Panc1 (cell line): Measurements from ENCODE around the gene TMEM100. TPM values are rescaled to one million over a fixed set of nuclear protein-coding genes. Genes with fewer than 3 reads are reported as not detected.
"Not testable (repeated sequence)": the region's sequence is repeated elsewhere in the genome, so short reads cannot be mapped to it uniquely, and the experiment has no call there.

ENCODE experiments used
- ATAC-seq: fragments of 200-7000 bp; cut with Tn5 transposase; 2 replicates; pipeline ENCODE4 v1.9.1; 2020; ENCODE audit warnings: mild to moderate bottlenecking, moderate library complexity
- BruUV-seq: library from RNA; stranded (reverse); fragments of 400-500 nt; replicated peaks from 2 replicates; lab custom pipeline; 2021; lab: Mats Ljungman, UMichigan
- CTCF ChIA-PET: fragments of 300-600 bp; sonication (Branson Sonifier 250); formaldehyde crosslinking; loops from one replicate; lab custom pipeline; 2022; ENCODE audit warnings: antibody characterized with exemption; lab: Charles Lee
- POLR2A ChIA-PET: fragments of 300-600 bp; sonication (Branson Sonifier 250); formaldehyde crosslinking; loops from one replicate; lab custom pipeline; 2022; ENCODE audit warnings: antibody characterized with exemption; lab: Charles Lee
- DNase-seq: peaks from one replicate; pipeline ENCODE4 v3.0.0-alpha.2; 2010; ENCODE audit warnings: low read depth, low spot score
- H3K27ac ChIP-seq: 2 replicates; pipeline ENCODE4 v1.5.1; 2011; ENCODE audit warnings: mild to moderate bottlenecking, low read length, inconsistent platforms
- H3K27me3 ChIP-seq: fragments of 200-500 bp; sonication (Bioruptor generic); 2 replicates; pipeline ENCODE4 v1.6.0; 2014; ENCODE audit warnings: low read length, inconsistent platforms; ENCODE audit not compliant: control insufficient read depth, insufficient read depth
- H3K36me3 ChIP-seq: fragments of 200-500 bp; sonication (Bioruptor generic); 2 replicates; pipeline ENCODE4 v1.5.1; 2014; ENCODE audit warnings: inconsistent platforms, mild to moderate bottlenecking, low read length, moderate library complexity; ENCODE audit not compliant: control insufficient read depth, insufficient read depth
- H3K4me1 ChIP-seq: 2 replicates; pipeline ENCODE4 v1.5.1; 2011; ENCODE audit warnings: inconsistent platforms, mild to moderate bottlenecking, low read length, moderate library complexity; ENCODE audit not compliant: control insufficient read depth, insufficient read depth
- H3K4me3 ChIP-seq, 2 experiments: 2 replicates each; pipeline ENCODE4 v1.5.1; 2011 to 2012; ENCODE audit warnings: low read depth in 2 of 2, low read length in 2 of 2, mild to moderate bottlenecking in 2 of 2, inconsistent platforms in 1 of 2, moderate library complexity in 1 of 2
- H3K9me3 ChIP-seq: fragments of 200-500 bp; sonication (Bioruptor generic); 2 replicates; pipeline ENCODE4 v1.5.1; 2014; ENCODE audit warnings: low read depth, mild to moderate bottlenecking, inconsistent platforms, low read length, moderate library complexity; ENCODE audit not compliant: control insufficient read depth, insufficient read depth
- SIN3A ChIP-seq: IDR thresholded peaks from 2 replicates; pipeline ENCODE4 v1.6.1; 2012; ENCODE audit warnings: low read depth, mild to moderate bottlenecking, low read length, moderate library complexity, borderline replicate concordance; ENCODE audit not compliant: insufficient read depth
- TCF7L2 ChIP-seq: IDR thresholded peaks from 2 replicates; pipeline ENCODE4 v1.6.1; 2011; ENCODE audit warnings: mild to moderate bottlenecking, low read depth, low read length, inconsistent platforms
- in situ Hi-C: cut with HindIII; loops from 2 replicates; pipeline ENCODE4 v1.10.0; 2016; ENCODE audit warnings: low sequenced_read_pairs, low pct_unique_long_range_greater_than_20kb
- intact Hi-C: fragments of 100-400 bp; cut with micrococcal nuclease; formaldehyde crosslinking; loops from one replicate; pipeline ENCODE4 v1.10.0; 2022; ENCODE audit not compliant: unreplicated experiment
- total RNA-seq: library from RNA; stranded (reverse); gene quantifications from one replicate; pipeline ENCODE4 v1.2.1, GENCODE V29; 2021; ENCODE audit not compliant: unreplicated experiment

Gene TMEM100
- total RNA-seq, 1 experiment from 2014 or later, result 0.10 TPM

DNA sequence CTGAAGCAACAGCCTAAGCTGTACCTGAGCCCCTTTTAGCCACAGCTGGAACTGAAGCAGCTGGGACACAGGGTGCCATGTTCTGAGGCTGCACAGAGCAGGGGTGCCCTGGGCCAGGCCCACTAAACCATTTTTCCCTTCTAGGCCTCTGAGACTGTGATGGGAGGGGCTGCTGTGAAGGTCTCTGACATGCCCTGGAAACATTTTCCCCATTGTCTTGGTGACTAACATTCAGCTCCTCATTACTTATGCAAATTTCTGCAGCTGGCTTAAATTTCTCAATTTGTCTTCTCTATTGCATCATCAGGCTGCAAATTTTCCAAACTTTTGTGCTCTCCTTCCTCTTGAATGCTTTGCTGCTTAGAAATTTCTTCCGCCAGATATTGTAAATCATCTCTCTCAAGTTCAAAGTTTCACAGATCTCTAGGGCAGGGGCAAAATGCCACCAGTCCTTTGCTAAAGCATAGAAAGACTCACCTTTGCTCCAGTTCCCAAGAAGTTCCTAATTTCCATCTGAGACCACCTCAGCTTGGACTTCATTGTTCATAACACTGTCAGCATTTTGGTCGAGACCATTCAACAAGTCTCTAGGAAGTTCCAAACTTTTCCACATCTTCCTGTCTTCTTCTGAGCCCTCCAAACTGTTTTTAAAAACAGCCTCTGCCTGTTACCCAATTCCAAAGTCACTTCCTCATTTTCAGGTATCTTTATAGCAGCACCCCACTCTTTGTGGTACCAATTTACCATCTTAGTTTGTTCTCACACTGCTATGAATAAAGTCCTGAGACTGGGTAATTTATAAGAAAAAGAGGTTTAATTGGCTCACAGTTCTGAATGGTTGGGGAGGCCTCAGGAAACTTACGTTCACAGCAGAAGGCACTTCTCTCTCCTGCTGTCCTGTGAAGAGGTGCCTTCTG lies 49.8 kb downstream of the TMEM100 start:
- H3K4me1 ChIP-seq, result no peaks in the 10 kb centered on the region
- no peak for TF ChIP-seq TCF7L2
- no peak for TF ChIP-seq SIN3A
- H3K27me3 ChIP-seq, result no peaks in the 10 kb centered on the region; the same call in 1 of the 2 replicates
- no peak for ATAC-seq
- no peaks in the 10 kb centered on the region for H3K9me3 ChIP-seq
- POLR2A ChIA-PET, result no interaction called here
- intact Hi-C loops, result no loop called here
- no peak overlapping the region for H3K27ac ChIP-seq
- in situ Hi-C loops, result no loop called here
- H3K36me3 ChIP-seq, result no peaks in the 10 kb centered on the region
- DNase-seq, result no peak
- no peak overlapping the region for H3K4me3 ChIP-seq
- BruUV-seq, result no TSS peak
- CTCF ChIA-PET, result no interaction called here

DNA sequence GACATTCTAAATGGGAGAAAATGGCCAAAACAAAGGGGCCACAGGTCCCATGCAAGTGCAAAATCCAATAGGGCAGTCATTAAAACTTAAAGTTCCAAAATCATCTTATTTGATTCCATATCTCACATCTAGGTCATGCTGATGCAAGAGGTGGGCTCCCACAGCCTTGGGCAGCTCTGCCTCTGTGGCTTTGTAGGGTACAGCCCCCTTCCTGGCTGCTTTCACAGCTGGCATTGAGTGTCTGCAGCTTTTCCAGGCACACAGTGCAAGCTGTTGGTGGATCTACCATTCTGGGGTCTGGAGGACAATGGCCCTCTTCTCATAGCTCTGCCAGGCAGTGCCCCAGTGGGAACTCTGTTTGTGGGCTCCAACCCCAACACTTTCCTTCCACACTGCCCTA lies 50.7 kb downstream of the TMEM100 start:
- H3K36me3 ChIP-seq, H3K4me3 ChIP-seq, H3K4me1 ChIP-seq, CTCF ChIA-PET, H3K27ac ChIP-seq, H3K9me3 ChIP-seq, in situ Hi-C loops, H3K27me3 ChIP-seq, POLR2A ChIA-PET, BruUV-seq, DNase-seq, ATAC-seq, intact Hi-C loops: not testable (repeated sequence)

Other genes with a start within 250 kb of the TMEM100 start
- not detected for gene SMIM36, start 211.4 kb downstream of the TMEM100 start, total RNA-seq
- gene PCTP, start 28.2 kb upstream of the TMEM100 start, total RNA-seq, result 23.7 TPM